ENCODE results near the gene OTOP2.

The OTOP2 gene

DNA sequence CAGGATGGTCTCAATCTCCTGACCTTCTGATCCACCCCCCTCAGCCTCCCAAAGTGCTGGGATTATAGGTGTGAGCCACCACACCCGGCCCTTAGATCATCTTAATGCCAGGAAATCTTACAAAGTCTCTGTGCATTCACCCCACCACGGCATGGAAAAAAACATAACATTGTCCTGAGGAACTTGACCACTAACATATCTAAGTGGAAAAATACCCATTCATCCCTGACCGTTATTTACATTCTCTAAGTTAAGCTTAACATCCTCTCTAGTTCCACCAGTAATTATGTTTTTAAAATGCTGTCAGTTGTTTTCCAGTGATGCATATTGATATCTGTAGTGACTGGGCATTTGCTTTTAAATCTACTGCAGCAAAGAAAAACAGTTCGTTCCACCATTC, 51.9 kb downstream of the OTOP2 start:
- no peak for DNase-seq

DNA sequence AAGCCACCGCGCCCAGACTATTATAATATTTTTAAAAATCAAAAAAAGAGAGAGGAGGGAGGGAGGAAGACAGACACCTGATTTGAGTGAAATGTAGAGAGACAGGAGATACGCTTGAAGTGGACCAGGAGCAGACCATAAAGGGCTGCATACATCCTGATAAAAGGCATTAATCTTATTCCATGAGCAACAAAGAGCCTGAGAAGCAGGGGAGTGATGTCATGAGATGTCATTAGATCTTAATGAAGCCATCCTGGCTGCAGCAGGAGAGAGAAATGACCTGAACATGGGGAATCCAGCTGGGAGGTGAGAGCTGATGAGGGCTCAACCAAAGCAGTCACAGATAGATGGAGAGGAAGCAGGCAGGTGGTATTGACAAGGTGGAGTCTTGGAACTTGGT, 53.7 kb downstream of the OTOP2 start:
- DNase-seq: no peak

DNA sequence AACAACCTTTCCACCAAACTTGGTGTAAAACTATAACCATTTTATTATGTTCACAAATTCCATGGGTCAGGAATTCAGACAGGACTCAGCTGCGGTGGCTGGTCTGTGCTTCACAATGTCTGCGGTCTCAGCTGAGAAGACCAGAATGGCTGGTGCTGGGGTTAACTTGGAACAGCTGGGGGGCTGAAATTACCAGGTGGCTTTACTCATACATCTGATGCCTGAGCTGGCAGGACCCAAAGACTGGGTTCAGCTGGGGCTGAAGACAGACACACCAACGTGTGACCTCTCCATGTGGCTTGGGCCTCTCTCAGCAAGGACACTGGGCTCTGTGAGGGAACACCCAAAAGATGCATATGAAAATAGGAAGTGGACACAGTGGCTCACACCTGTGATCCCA, 54.2 kb downstream of the OTOP2 start:
- DNase-seq: no peak

DNA sequence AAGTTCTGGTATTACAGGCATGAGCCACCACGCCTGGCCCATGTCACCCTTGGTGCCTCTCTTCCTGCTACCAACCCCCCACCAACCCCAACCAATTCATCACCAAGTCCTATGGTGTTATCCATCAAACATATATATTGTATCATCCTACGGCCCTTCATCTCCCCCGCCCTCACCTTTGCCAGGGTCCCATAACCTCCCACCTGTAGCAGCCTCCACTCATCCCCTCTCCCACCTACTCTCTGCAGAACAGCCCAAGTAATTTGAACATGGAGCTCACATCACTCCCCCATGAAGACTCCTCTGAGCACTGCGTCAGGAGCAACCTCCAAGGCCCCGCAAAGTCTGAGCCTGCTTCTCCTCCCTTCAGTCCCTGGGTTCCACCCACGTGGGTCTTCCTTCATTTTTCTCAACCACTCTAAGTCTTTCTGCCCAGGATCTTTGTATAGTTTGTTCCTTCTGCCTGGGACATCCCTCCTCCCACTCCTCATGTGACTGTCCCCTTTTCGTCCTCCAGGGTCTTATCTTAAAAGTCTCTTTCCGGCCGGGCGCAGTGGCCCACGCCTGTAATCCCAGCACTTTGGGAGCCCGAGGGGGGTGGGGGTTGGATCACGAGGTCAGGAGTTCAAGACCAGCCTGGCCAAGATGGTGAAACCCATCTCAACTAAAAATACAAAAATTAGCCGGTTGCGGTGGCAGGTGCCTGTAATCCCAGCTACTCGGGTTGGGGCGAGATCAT, 55.5 kb downstream of the OTOP2 start:
- no peak for DNase-seq

DNA sequence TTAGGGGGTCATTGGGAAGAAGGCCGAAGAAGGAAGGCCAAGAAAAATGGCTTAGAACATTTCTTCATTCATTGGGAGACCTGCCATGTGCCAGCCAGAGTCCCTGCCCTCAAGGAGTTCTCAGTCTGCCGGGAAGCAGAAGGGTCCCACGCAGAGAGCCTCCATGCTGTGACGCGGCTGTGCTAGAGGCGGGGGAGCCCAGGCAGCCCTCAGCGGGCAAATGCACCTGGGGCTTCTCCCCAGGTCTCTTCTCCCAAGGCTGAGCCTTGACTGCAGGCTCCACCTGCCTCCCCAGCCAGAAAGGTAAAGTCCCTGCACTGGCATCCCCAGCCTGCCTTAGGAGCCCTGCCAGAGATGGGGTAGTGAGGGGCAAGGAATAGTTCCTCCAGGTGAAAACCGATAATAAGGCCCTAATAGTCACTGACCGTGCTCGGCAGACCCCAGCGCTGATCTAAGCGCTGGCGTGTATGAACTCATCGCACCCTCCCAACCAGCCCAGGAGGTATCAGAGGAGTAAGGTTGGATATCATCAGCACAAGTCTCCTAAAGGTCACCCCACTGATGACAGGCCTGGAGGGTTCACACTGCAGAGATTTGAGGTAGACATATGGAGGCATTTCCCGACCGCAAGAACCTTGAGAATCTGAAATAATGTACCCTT, 57.4 kb downstream of the OTOP2 start:
- no peak for DNase-seq

DNA sequence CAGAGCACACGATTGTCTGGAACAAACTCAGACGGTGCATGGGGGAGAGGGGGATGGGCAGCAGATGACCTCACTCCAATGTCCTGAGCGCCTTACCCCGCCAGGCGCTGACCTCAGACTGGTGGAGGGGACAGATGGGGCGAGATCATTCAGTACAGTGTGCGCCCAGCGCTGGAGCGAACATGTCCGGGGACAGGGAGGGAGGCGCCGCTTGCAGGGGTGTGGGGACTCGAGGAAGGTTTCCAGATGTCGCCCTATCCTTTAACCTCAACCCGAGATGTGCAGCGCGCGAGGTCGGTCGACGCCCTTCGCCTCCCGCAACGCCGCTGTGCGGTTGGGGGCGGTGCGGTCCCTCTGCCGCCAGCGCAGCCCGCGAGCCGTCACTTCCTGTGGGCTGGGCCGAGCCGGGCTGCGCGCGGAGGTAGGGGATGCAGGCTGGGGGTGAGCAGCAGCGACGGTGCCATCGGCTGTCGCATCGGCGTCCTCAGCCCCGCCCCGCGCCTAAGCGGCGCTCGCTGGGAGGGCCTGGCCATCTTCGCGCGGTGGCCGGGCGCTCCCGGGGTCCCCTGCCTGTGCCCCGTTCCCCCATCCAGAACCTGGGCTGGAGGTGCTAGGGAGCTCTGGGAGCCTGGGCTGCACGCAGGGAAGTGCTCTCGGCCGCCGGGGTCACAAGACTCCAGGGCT, 58.0 kb downstream of the OTOP2 start:
- DNase-seq: peak; percentile 93

DNA sequence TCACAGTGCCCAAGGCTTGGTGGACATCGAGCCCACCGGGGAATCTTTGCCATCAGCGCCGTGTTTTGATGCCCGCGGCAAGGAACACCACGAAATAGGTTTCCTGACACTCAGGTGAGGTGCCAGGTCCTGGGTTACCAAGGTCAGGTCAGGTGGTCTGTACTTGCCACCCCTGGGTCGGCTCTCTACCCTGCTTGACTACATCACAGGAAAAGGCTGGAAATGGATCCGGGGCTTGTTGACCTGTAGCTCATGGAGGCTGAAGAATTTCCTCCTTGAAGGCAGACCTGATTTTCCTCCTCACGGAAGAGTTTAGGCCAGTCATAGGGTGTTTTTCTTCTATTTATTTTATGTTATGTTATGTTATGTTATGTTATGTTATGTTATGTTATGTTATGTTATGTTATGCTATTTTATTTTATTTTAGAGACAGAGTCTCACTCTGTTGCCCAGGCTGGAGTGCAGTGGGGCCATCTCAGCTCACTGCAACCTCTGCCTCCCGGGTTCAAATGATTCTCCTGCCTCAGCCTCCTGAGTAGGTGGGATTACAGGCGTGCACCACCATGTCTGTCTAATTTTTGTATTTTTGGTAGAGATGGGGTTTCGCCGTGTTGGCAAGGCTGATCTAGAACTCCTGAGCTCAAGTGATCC, 58.7 kb downstream of the OTOP2 start:
- peak; percentile 57 for DNase-seq
